ENCODE results near the gene LCA5.
"Not testable (repeated sequence)": the region's sequence is repeated elsewhere in the genome, so short reads cannot be mapped to it uniquely, and the experiment has no call there.

- TF ChIP-seq CTCF (tag by site-specific recombination; IDR thresholded peaks at IDR 0.05); ZSCAN18 (tag by site-specific recombination; IDR thresholded peaks at IDR 0.05); ZNF2 (tag by site-specific recombination; IDR thresholded peaks at IDR 0.05); ZNF280D (tag by site-specific recombination; IDR thresholded peaks at IDR 0.05); ZNF274 (IDR thresholded peaks at IDR 0.05; ENCODE audit: low read length); ZNF274 (tag by site-specific recombination; IDR thresholded peaks at IDR 0.05; ENCODE audit: borderline replicate concordance); ZNF596 (tag by site-specific recombination; IDR thresholded peaks at IDR 0.05); REST (tag by site-specific recombination; IDR thresholded peaks at IDR 0.05): not testable (repeated sequence)
These were observed 40.7 kb upstream of the LCA5 start for GRCh38 chr6:79577926-79578325.

Data from HEK293 (cell line).